RKO (cell line): ENCODE data around the gene RND3.

ENCODE experiments used
- DNase-seq: peaks from one replicate; pipeline ENCODE4 v3.0.0-alpha.2; 2016; ENCODE audit warnings: low spot score

RND3 gene

GRCh38 chr2:150475479-150476250 is 11.8 kb downstream of the RND3 start:
- no peak for DNase-seq

GRCh38 chr2:150474326-150475074 is 13.0 kb downstream of the RND3 start:
- DNase-seq: no peak

GRCh38 chr2:150473767-150474166 is 13.7 kb downstream of the RND3 start:
- no peak for DNase-seq

GRCh38 chr2:150472511-150472899 is 15.0 kb downstream of the RND3 start:
- DNase-seq: peak; percentile 14

GRCh38 chr2:150471813-150472510 is 15.5 kb downstream of the RND3 start:
- DNase-seq: no peak

- no peak for DNase-seq
These were observed 17.0 kb downstream of the RND3 start for GRCh38 chr2:150470435-150470834.

- DNase-seq: no peak
These were observed 17.7 kb downstream of the RND3 start for GRCh38 chr2:150469706-150470274.

- no peak for DNase-seq
These were observed 19.0 kb downstream of the RND3 start for GRCh38 chr2:150468350-150468960.

GRCh38 chr2:150467621-150467963 is 19.9 kb downstream of the RND3 start:
- DNase-seq: no peak

- DNase-seq: no peak
These were observed 20.5 kb downstream of the RND3 start for GRCh38 chr2:150466741-150467620.

GRCh38 chr2:150465703-150466569 is 21.5 kb downstream of the RND3 start:
- DNase-seq: no peak

GRCh38 chr2:150464986-150465385 is 22.5 kb downstream of the RND3 start:
- no peak for DNase-seq

- DNase-seq: no peak
These were observed 23.2 kb downstream of the RND3 start for GRCh38 chr2:150464270-150464669.

GRCh38 chr2:150462770-150463169 is 24.7 kb downstream of the RND3 start:
- no peak for DNase-seq

GRCh38 chr2:150459281-150459680 is 28.2 kb downstream of the RND3 start:
- no peak for DNase-seq

- DNase-seq: no peak
These were observed 36.7 kb downstream of the RND3 start for GRCh38 chr2:150450765-150451164.

- no peak for DNase-seq
These were observed 37.6 kb downstream of the RND3 start for GRCh38 chr2:150449856-150450255.

GRCh38 chr2:150445398-150445797 is 42.1 kb downstream of the RND3 start:
- no peak for DNase-seq

GRCh38 chr2:150442484-150442883 is 45.0 kb downstream of the RND3 start:
- DNase-seq: no peak

- DNase-seq: no peak
These were observed 45.7 kb downstream of the RND3 start for GRCh38 chr2:150441784-150442183.
